ENCODE results near the gene DCAF4. TPM values are rescaled to one million over a fixed set of nuclear protein-coding genes. Genes with fewer than 3 reads are reported as not detected.
A peak's percentile ranks its signal among the peaks of the same experiment; 100 is the strongest.

DCAF4 gene
- total RNA-seq, 1 experiment from 2014 or later: 19.6 TPM

DNA sequence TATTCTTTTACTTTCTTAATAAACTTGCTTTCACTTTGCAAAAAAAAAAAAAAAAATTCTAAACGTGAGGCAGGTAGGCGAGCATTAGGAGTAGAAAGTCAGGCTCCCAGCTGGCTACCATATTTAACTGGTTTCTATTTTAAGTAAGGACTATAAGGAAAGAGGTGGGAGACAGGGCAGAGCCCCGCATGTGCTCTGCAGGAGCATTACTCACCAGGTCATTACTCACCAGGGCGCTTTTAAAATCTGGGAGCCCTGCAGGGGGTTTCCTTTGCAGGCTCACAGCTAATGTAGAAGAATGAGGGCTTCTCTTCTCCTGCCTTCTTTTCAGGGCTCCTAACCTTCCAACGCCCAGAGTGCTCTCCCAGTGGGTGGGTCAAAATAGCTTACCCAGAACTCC lies 18.4 kb upstream of the DCAF4 start:
- H3K36me3 Mint-ChIP-seq: no peaks in the 10 kb centered on the region
- H3K27me3 Mint-ChIP-seq (ENCODE audit: low read depth): no peaks in the 10 kb centered on the region
- ChIA-PET POLR2A (no interaction called here), CTCF (interaction anchor here (1.0 to 2.3 kb wide), 6 partner anchors 17 to 394 kb away, joined by 3 to 15 read pairs (median 4); no protein-coding TSS in a partner anchor)
- H3K9me3 Mint-ChIP-seq: no peaks in the 10 kb centered on the region
- no peak overlapping the region for H3K27ac Mint-ChIP-seq
- TF ChIP-seq ZNF423 (CRISPR knock-in tag; IDR thresholded peaks at IDR 0.05) (peak; percentile 96), NFYB (CRISPR knock-in tag; conservative IDR thresholded peaks at IDR 0.05; ENCODE audit: low read depth) (no peak)
- DNase-seq (ENCODE audit: low spot score): no peak
- H3K4me1 Mint-ChIP-seq: peaks cover 25% of the 10 kb centered on the region
- H3K4me3 Mint-ChIP-seq: no peak overlapping the region
- ATAC-seq: peak; percentile 59

DNA sequence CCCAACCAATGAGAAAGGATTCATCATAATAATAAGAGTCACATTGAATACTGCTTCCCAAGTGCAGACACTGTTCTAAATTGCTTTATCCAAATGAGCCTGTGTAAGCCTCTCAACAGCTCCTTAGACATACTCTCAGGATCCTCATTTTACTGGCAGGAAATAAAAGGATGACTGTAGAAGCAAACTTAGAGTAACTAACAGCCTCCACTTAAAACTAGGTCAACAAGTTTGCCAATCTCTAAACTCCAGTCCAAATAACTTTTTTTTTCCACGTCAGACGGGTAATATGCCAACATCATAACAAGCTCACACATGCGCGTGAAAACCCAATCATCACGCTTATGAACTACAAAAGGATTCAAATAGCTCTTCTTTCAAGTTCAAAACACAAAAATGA lies 17.1 kb upstream of the DCAF4 start:
- POLR2A ChIA-PET: interaction anchor here (0.7 kb wide), 1 partner anchor 129 kb away, joined by 4 read pairs; no protein-coding TSS in a partner anchor
- Mint-ChIP-seq H3K4me3 (no peak overlapping the region), H3K27me3 (ENCODE audit: low read depth) (no peaks in the 10 kb centered on the region), H3K4me1 (peaks cover 25% of the 10 kb centered on the region), H3K36me3 (no peaks in the 10 kb centered on the region), H3K27ac (no peak overlapping the region), H3K9me3 (no peaks in the 10 kb centered on the region)
- TF ChIP-seq, protein P1, sequence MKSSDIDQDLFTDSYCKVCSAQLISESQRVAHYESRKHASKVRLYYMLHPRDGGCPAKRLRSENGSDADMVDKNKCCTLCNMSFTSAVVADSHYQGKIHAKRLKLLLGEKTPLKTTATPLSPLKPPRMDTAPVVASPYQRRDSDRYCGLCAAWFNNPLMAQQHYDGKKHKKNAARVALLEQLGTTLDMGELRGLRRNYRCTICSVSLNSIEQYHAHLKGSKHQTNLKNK (CRISPR knock-in tag; IDR thresholded peaks at IDR 0.05): no peak
- TF ChIP-seq ZNF396 (CRISPR knock-in tag; IDR thresholded peaks at IDR 0.05; ENCODE audit: borderline replicate concordance): no peak
- TF ChIP-seq IRF2 (CRISPR knock-in tag; IDR thresholded peaks at IDR 0.05; ENCODE audit: borderline replicate concordance, low read depth): no peak
- TF ChIP-seq, protein P2, sequence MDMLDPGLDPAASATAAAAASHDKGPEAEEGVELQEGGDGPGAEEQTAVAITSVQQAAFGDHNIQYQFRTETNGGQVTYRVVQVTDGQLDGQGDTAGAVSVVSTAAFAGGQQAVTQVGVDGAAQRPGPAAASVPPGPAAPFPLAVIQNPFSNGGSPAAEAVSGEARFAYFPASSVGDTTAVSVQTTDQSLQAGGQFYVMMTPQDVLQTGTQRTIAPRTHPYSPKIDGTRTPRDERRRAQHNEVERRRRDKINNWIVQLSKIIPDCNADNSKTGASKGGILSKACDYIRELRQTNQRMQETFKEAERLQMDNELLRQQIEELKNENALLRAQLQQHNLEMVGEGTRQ (CRISPR knock-in tag; IDR thresholded peaks at IDR 0.05): no peak
- TF ChIP-seq, protein P3, sequence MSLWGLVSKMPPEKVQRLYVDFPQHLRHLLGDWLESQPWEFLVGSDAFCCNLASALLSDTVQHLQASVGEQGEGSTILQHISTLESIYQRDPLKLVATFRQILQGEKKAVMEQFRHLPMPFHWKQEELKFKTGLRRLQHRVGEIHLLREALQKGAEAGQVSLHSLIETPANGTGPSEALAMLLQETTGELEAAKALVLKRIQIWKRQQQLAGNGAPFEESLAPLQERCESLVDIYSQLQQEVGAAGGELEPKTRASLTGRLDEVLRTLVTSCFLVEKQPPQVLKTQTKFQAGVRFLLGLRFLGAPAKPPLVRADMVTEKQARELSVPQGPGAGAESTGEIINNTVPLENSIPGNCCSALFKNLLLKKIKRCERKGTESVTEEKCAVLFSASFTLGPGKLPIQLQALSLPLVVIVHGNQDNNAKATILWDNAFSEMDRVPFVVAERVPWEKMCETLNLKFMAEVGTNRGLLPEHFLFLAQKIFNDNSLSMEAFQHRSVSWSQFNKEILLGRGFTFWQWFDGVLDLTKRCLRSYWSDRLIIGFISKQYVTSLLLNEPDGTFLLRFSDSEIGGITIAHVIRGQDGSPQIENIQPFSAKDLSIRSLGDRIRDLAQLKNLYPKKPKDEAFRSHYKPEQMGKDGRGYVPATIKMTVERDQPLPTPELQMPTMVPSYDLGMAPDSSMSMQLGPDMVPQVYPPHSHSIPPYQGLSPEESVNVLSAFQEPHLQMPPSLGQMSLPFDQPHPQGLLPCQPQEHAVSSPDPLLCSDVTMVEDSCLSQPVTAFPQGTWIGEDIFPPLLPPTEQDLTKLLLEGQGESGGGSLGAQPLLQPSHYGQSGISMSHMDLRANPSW (CRISPR knock-in tag; conservative IDR thresholded peaks at IDR 0.05; ENCODE audit: low read depth): no peak
- TF ChIP-seq, protein P4, sequence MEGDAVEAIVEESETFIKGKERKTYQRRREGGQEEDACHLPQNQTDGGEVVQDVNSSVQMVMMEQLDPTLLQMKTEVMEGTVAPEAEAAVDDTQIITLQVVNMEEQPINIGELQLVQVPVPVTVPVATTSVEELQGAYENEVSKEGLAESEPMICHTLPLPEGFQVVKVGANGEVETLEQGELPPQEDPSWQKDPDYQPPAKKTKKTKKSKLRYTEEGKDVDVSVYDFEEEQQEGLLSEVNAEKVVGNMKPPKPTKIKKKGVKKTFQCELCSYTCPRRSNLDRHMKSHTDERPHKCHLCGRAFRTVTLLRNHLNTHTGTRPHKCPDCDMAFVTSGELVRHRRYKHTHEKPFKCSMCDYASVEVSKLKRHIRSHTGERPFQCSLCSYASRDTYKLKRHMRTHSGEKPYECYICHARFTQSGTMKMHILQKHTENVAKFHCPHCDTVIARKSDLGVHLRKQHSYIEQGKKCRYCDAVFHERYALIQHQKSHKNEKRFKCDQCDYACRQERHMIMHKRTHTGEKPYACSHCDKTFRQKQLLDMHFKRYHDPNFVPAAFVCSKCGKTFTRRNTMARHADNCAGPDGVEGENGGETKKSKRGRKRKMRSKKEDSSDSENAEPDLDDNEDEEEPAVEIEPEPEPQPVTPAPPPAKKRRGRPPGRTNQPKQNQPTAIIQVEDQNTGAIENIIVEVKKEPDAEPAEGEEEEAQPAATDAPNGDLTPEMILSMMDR (IDR thresholded peaks at IDR 0.05): no peak
- TF ChIP-seq GTF2I (CRISPR knock-in tag; conservative IDR thresholded peaks at IDR 0.05): no peak
- no peak for TF ChIP-seq PRRX2 (CRISPR knock-in tag; IDR thresholded peaks at IDR 0.05)
- ATAC-seq: no peak
- CTCF ChIA-PET: interaction anchor here (0.7 to 2.3 kb wide), 4 partner anchors 61 to 395 kb away, joined by 3 to 15 read pairs (median 4); no protein-coding TSS in a partner anchor
- no peak for DNase-seq (ENCODE audit: low spot score)

DNA sequence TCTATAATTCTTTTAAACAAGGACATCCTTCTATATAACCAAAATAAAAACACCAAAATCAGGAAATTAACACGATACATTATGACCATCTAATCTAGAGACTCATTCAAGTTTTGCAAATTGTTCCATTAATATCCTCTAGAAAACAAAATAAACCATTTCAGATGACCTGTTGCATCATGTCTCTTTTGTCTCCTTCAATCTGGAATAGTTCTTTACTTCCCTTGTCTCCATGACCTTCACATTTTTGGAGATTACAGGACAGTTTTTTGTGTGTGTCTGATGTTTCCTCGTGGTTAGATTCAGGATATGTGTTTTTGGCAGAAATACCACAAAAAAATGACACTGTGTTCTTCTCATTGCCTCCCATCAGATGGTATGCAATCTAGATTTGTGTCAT lies 12.5 kb upstream of the DCAF4 start:
- no peaks in the 10 kb centered on the region for H3K9me3 Mint-ChIP-seq
- TF ChIP-seq NR3C1 (CRISPR knock-in tag; conservative IDR thresholded peaks at IDR 0.05; ENCODE audit: low read depth) (no peak), CREB1 (CRISPR knock-in tag; IDR thresholded peaks at IDR 0.05) (no peak), RELA (CRISPR knock-in tag; IDR thresholded peaks at IDR 0.05; ENCODE audit: borderline replicate concordance) (no peak), GTF2I (CRISPR knock-in tag; conservative IDR thresholded peaks at IDR 0.05) (no peak)
- TF ChIP-seq, protein P5, sequence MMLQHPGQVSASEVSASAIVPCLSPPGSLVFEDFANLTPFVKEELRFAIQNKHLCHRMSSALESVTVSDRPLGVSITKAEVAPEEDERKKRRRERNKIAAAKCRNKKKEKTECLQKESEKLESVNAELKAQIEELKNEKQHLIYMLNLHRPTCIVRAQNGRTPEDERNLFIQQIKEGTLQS (CRISPR knock-in tag; conservative IDR thresholded peaks at IDR 0.05): no peak
- TF ChIP-seq, protein P6, sequence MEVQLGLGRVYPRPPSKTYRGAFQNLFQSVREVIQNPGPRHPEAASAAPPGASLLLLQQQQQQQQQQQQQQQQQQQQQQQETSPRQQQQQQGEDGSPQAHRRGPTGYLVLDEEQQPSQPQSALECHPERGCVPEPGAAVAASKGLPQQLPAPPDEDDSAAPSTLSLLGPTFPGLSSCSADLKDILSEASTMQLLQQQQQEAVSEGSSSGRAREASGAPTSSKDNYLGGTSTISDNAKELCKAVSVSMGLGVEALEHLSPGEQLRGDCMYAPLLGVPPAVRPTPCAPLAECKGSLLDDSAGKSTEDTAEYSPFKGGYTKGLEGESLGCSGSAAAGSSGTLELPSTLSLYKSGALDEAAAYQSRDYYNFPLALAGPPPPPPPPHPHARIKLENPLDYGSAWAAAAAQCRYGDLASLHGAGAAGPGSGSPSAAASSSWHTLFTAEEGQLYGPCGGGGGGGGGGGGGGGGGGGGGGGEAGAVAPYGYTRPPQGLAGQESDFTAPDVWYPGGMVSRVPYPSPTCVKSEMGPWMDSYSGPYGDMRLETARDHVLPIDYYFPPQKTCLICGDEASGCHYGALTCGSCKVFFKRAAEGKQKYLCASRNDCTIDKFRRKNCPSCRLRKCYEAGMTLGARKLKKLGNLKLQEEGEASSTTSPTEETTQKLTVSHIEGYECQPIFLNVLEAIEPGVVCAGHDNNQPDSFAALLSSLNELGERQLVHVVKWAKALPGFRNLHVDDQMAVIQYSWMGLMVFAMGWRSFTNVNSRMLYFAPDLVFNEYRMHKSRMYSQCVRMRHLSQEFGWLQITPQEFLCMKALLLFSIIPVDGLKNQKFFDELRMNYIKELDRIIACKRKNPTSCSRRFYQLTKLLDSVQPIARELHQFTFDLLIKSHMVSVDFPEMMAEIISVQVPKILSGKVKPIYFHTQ (CRISPR knock-in tag; IDR thresholded peaks at IDR 0.05): no peak
- TF ChIP-seq, protein P7, sequence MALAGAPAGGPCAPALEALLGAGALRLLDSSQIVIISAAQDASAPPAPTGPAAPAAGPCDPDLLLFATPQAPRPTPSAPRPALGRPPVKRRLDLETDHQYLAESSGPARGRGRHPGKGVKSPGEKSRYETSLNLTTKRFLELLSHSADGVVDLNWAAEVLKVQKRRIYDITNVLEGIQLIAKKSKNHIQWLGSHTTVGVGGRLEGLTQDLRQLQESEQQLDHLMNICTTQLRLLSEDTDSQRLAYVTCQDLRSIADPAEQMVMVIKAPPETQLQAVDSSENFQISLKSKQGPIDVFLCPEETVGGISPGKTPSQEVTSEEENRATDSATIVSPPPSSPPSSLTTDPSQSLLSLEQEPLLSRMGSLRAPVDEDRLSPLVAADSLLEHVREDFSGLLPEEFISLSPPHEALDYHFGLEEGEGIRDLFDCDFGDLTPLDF (CRISPR knock-in tag; IDR thresholded peaks at IDR 0.05): no peak
- no peak for DNase-seq (ENCODE audit: low spot score)
- peaks cover 6% of the 10 kb centered on the region; the same call in 1 of the 2 replicates for H3K4me1 Mint-ChIP-seq
- no peaks in the 10 kb centered on the region for H3K36me3 Mint-ChIP-seq
- ChIA-PET CTCF (no interaction called here), POLR2A (interaction anchor here (0.6 kb wide), 1 partner anchor 114 kb away, joined by 4 read pairs; no protein-coding TSS in a partner anchor)
- no peak overlapping the region for H3K4me3 Mint-ChIP-seq
- ATAC-seq: no peak
- no peaks in the 10 kb centered on the region for H3K27me3 Mint-ChIP-seq (ENCODE audit: low read depth)
- no peak overlapping the region for H3K27ac Mint-ChIP-seq

Measured in WTC11 (cell line).